Trophoblast cell (in vitro differentiated cells and primary cell): ENCODE results near the gene U2AF1. TPM values are rescaled to one million over a fixed set of nuclear protein-coding genes. Genes with fewer than 3 reads are reported as not detected.
A peak's percentile ranks its signal among the peaks of the same experiment; 100 is the strongest.
"Not testable (repeated sequence)": the region's sequence is repeated elsewhere in the genome, so short reads cannot be mapped to it uniquely, and the experiment has no call there.

Experiments used
- DNase-seq, 2 donors: peaks; one replicate each; pipeline ENCODE4 v3.0.0-alpha.2; 2016
- H2AFZ ChIP-seq: 2 replicates; pipeline ENCODE4 v1.6.1; 2013; ENCODE audit warnings: low read length, moderate library complexity, mild to moderate bottlenecking; ENCODE audit not compliant: insufficient read depth, poor library complexity
- H2AK5ac ChIP-seq: 2 replicates; pipeline ENCODE4 v1.6.1; 2013; ENCODE audit warnings: mild to moderate bottlenecking, low read length
- H2BK120ac ChIP-seq: 2 replicates; pipeline ENCODE4 v1.6.1; 2013; ENCODE audit warnings: low read length, mild to moderate bottlenecking, moderate library complexity; ENCODE audit not compliant: insufficient read depth, poor library complexity
- H2BK12ac ChIP-seq: 2 replicates; pipeline ENCODE4 v1.6.1; 2013; ENCODE audit warnings: mild to moderate bottlenecking, low read length, moderate library complexity
- H2BK5ac ChIP-seq: 2 replicates; pipeline ENCODE4 v1.6.1; 2013; ENCODE audit warnings: low read length, low read depth, moderate library complexity, mild to moderate bottlenecking; ENCODE audit not compliant: poor library complexity
- H3K14ac ChIP-seq: 2 replicates; pipeline ENCODE4 v1.6.1; 2013; ENCODE audit warnings: mild to moderate bottlenecking, low read length
- H3K18ac ChIP-seq: 2 replicates; pipeline ENCODE4 v1.6.1; 2013; ENCODE audit warnings: mild to moderate bottlenecking, low read length
- H3K23ac ChIP-seq: 2 replicates; pipeline ENCODE4 v1.6.1; 2013; ENCODE audit warnings: low read length
- H3K27ac ChIP-seq: 2 replicates; pipeline ENCODE4 v1.5.1; 2013; ENCODE audit warnings: low read depth, mild to moderate bottlenecking, inconsistent platforms, low read length, moderate library complexity
- H3K27me3 ChIP-seq: 2 replicates; pipeline ENCODE4 v1.6.1; 2013; ENCODE audit warnings: inconsistent platforms, mild to moderate bottlenecking, low read length, moderate library complexity; ENCODE audit not compliant: insufficient read depth
- H3K36me3 ChIP-seq, 2 experiments: 1 replicate in 1 of 2; 2 replicates in 1 of 2; pipeline ENCODE4 v1.6.1; 2013; ENCODE audit warnings: low read length in 2 of 2, mild to moderate bottlenecking in 2 of 2, moderate library complexity in 1 of 2; ENCODE audit not compliant: insufficient read depth in 2 of 2, control insufficient read depth in 1 of 2
- H3K4ac ChIP-seq: 2 replicates; pipeline ENCODE4 v1.6.1; 2013; ENCODE audit warnings: low read depth, mild to moderate bottlenecking, low read length, moderate library complexity
- H3K4me1 ChIP-seq, 2 experiments: 1 replicate in 1 of 2; 2 replicates in 1 of 2; pipeline ENCODE4 v1.6.1; 2013; ENCODE audit warnings: low read length in 2 of 2, mild to moderate bottlenecking in 2 of 2, moderate library complexity in 1 of 2; ENCODE audit not compliant: insufficient read depth in 2 of 2, control insufficient read depth in 1 of 2
- H3K4me2 ChIP-seq: 2 replicates; pipeline ENCODE4 v1.6.1; 2013; ENCODE audit warnings: inconsistent platforms, mild to moderate bottlenecking, low read length, moderate library complexity
- H3K4me3 ChIP-seq: 2 replicates; pipeline ENCODE4 v1.5.1; 2013; ENCODE audit warnings: mild to moderate bottlenecking, low read depth, low read length, inconsistent platforms
- H3K79me1 ChIP-seq: one replicate; pipeline ENCODE4 v1.6.1; 2013; ENCODE audit warnings: low read length
- H3K79me2 ChIP-seq: 2 replicates; pipeline ENCODE4 v1.6.1; 2013; ENCODE audit warnings: low read length, mild to moderate bottlenecking; ENCODE audit not compliant: control insufficient read depth, insufficient read depth, poor library complexity
- H3K9ac ChIP-seq: 2 replicates; pipeline ENCODE4 v1.6.1; 2013; ENCODE audit warnings: mild to moderate bottlenecking, low read length
- H3K9me3 ChIP-seq: 2 replicates; pipeline ENCODE4 v1.6.1; 2013; ENCODE audit warnings: low read depth, mild to moderate bottlenecking, control low read depth, inconsistent platforms, low read length; ENCODE audit not compliant: insufficient read depth
- H4K12ac ChIP-seq: 2 replicates; pipeline ENCODE4 v1.6.1; 2013; ENCODE audit warnings: low read depth, mild to moderate bottlenecking, low read length, moderate library complexity
- H4K8ac ChIP-seq: 2 replicates; pipeline ENCODE4 v1.6.1; 2013; ENCODE audit warnings: low read depth, mild to moderate bottlenecking, low read length, moderate library complexity
- H4K91ac ChIP-seq: one replicate; pipeline ENCODE4 v1.6.1; 2013; ENCODE audit warnings: low read depth, mild to moderate bottlenecking, low read length, moderate library complexity
- WGBS: extraction: QIAGEN DNeasy Blood & Tissue Kit; methylation state at CpG from one replicate; pipeline ENCODE4 v1.1.7; 2013; ENCODE audit warnings: missing lambda C conversion rate; ENCODE audit not compliant: insufficient read length, insufficient coverage; ENCODE audit errors: extremely low coverage; 5-methylcytosine and 5-hydroxymethylcytosine counted together
- polyA plus RNA-seq: library from polyadenylated mRNA; stranded (reverse); fragments of 200-250 nt; gene quantifications from 2 replicates; pipeline ENCODE4 v1.2.3, GENCODE V29; 2013

U2AF1 gene, protein sequence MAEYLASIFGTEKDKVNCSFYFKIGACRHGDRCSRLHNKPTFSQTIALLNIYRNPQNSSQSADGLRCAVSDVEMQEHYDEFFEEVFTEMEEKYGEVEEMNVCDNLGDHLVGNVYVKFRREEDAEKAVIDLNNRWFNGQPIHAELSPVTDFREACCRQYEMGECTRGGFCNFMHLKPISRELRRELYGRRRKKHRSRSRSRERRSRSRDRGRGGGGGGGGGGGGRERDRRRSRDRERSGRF
- 100 and 107 TPM in 2 replicates for polyA plus RNA-seq

DNA sequence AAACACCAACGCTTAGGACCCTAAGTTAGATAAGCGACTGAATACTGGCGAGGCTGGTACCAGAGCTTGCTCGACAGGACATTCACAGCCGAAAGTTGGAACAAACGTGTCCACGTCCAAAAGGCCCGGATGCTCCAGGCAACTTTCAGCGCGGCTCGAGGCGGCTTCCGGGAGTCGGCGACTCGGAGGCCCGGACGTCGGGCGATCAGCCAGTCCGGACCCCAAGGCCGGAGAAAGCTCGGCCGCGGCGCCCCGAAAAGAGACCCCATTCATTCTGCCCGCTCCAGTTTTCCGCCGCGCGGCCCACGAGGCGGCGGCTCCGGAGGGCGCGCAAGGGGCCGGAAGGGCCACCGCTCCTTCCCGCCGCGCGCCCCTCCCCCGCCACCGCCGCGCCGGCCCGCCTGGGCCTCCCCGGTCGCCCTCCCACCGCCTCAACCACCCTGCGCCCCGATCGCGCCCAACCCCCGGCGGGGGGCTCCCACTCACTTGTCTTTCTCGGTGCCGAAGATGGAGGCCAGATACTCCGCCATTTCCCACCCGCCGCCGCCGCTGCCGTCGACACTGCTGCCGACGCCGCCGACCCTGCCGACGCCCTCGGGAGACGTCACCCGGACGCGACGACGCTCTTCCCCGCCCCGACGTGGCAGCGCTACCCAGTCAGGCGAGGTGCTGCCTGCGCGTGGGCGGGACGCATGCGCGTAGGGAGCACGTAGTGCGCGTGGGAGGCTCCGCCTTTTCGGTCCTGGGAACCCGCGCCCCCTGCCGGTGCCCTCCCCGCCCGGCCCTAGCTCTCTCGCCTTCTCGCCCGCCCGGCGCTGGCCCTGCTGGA is at the start of gene U2AF1:
U2AF1 (minus strand) TSS at position 606 of the 829 bp plus-strand sequence; CDS start at position 530, 76 bp downstream.
- Histone ChIP-seq H4K12ac (peak within 1 kb of the TSS; percentile 43), H2BK5ac (peak within 1 kb of the TSS; percentile 76), H4K91ac (peak within 1 kb of the TSS; percentile 62), H2AK5ac (peak within 1 kb of the TSS; percentile 54), H3K9ac (peak within 1 kb of the TSS; percentile 89), H2BK120ac (peak within 1 kb of the TSS; percentile 83), H3K4ac (peak within 1 kb of the TSS; percentile 75), H4K8ac (peak within 1 kb of the TSS; percentile 38), H3K14ac (peak within 1 kb of the TSS; percentile 66), H3K4me3 (peak within 1 kb of the TSS; percentile 81), H3K27ac (peak within 1 kb of the TSS; percentile 53)
- not testable (repeated sequence) for H3K27me3 ChIP-seq, H3K79me1 ChIP-seq, H3K18ac ChIP-seq, H3K4me2 ChIP-seq, H3K36me3 ChIP-seq, H3K23ac ChIP-seq, H2AFZ ChIP-seq, H3K9me3 ChIP-seq, H2BK12ac ChIP-seq, H3K79me2 ChIP-seq, H3K4me1 ChIP-seq
- peak in 1 of 2 donors; percentile 22 for DNase-seq
- no CpG with 5 or more reads among the region's 107 CpGs for WGBS

DNA sequence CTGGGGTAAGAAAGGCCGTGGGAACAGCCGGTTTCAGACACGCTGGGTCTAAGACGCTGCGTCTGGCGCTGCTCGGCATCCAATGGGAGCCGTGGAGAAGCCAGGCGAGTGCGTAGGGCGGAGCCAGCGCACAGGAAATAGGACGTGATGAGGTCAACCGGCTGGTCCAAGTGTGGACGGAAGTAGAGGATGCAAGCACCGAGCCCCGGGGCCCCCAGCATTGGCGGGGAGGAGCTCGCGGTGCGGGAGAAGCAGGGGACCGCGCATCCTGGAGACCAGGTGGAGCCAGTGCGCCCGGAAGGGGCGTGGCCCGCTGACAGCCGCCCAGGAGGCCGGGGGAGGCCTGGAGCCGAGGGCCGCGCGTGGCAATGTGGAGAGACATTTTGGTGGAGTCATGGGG is 46.2 kb upstream of the U2AF1 start:
- H3K9ac ChIP-seq, H3K4me3 ChIP-seq, H3K9me3 ChIP-seq, DNase-seq, H3K4me2 ChIP-seq, H2AFZ ChIP-seq, H2BK5ac ChIP-seq, H3K27me3 ChIP-seq, H3K14ac ChIP-seq, H3K79me1 ChIP-seq, H3K23ac ChIP-seq, H3K79me2 ChIP-seq, H2AK5ac ChIP-seq, H3K36me3 ChIP-seq, H3K18ac ChIP-seq, H4K8ac ChIP-seq, H3K4ac ChIP-seq, H4K91ac ChIP-seq, H2BK120ac ChIP-seq, H4K12ac ChIP-seq, H3K4me1 ChIP-seq, H3K27ac ChIP-seq, H2BK12ac ChIP-seq: not testable (repeated sequence)
- no CpG with 5 or more reads among the region's 33 CpGs for WGBS

DNA sequence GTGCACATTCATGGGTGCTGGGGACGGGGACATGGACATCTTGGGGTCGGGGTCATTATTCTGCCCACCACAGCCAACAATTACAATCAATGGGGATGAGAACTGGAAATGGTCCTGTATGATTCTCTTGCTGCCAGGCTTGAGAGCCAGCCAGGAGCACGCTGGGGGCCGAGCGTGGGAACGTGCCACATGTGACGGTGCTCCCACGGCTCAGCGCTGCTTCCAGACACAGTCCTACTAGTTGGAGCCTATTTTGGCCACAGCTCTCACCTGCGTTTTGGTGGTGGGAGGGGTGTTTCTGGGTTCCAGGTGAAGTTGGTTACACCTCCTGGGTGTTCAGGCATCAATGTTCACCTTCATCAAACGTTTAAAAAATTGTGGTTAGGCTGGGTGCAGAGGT is 42.0 kb upstream of the U2AF1 start:
- H3K23ac ChIP-seq, H3K4me3 ChIP-seq, H3K4me2 ChIP-seq, H2AK5ac ChIP-seq, H3K4me1 ChIP-seq, H3K14ac ChIP-seq, H3K9me3 ChIP-seq, H2BK5ac ChIP-seq, H2BK12ac ChIP-seq, H3K9ac ChIP-seq, H3K4ac ChIP-seq, H3K79me2 ChIP-seq, H3K36me3 ChIP-seq, H3K27me3 ChIP-seq, DNase-seq, H3K79me1 ChIP-seq, H4K91ac ChIP-seq, H3K27ac ChIP-seq, H4K8ac ChIP-seq, H3K18ac ChIP-seq, H4K12ac ChIP-seq, H2BK120ac ChIP-seq, H2AFZ ChIP-seq: not testable (repeated sequence)
- WGBS: no CpG with 5 or more reads among the region's 11 CpGs

DNA sequence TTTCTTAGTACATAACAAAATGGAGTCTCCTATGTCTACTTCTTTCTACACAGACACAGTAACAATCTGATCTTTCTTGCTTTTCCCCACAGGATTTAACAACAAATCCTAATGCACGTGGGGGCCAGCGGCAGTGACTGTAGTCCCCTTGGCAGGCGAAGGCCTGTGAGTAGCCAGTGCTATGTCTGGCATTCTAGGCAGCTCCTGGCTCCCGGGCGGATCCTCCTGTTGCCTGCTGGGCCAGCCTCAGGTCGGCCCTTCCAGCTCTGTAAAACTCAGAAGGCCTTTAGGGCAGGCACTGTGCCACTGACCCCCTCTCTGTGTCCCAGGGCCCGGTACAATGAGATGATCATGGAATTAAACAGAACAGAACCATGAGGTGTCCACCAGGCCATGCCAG is 40.6 kb upstream of the U2AF1 start:
- H3K79me2 ChIP-seq, H3K18ac ChIP-seq, H3K4me1 ChIP-seq, H3K79me1 ChIP-seq, H3K4me3 ChIP-seq, DNase-seq, H2BK120ac ChIP-seq, H3K9ac ChIP-seq, H3K4me2 ChIP-seq, H2AK5ac ChIP-seq, H3K27me3 ChIP-seq, H3K27ac ChIP-seq, H4K91ac ChIP-seq, H3K36me3 ChIP-seq, H2AFZ ChIP-seq, H4K12ac ChIP-seq, H3K14ac ChIP-seq, H2BK12ac ChIP-seq, H2BK5ac ChIP-seq, H3K23ac ChIP-seq, H3K9me3 ChIP-seq, H3K4ac ChIP-seq, H4K8ac ChIP-seq: not testable (repeated sequence)
- WGBS: no CpG with 5 or more reads among the region's 7 CpGs
